ES-I3 (cell line): Measurements from ENCODE around the gene ADAMTSL4.
A peak's percentile ranks its signal among the peaks of the same experiment; 100 is the strongest.

Experiments
- H3K36me3 ChIP-seq: 2 replicates; pipeline ENCODE4 v1.6.1; 2013; ENCODE audit warnings: mild to moderate bottlenecking, low read length, control low read depth, moderate library complexity; ENCODE audit not compliant: insufficient read depth
- H3K4me1 ChIP-seq: 2 replicates; pipeline ENCODE4 v1.6.1; 2013; ENCODE audit warnings: mild to moderate bottlenecking, control low read depth, low read length; ENCODE audit not compliant: insufficient read depth
- H3K9ac ChIP-seq: 2 replicates; pipeline ENCODE4 v1.6.1; 2013; ENCODE audit warnings: low read depth, mild to moderate bottlenecking, low read length, moderate library complexity
- H3K9me3 ChIP-seq: 2 replicates; pipeline ENCODE4 v1.6.1; 2013; ENCODE audit warnings: mild to moderate bottlenecking, low read length, moderate library complexity; ENCODE audit not compliant: control insufficient read depth, insufficient read depth

The ADAMTSL4 gene

DNA sequence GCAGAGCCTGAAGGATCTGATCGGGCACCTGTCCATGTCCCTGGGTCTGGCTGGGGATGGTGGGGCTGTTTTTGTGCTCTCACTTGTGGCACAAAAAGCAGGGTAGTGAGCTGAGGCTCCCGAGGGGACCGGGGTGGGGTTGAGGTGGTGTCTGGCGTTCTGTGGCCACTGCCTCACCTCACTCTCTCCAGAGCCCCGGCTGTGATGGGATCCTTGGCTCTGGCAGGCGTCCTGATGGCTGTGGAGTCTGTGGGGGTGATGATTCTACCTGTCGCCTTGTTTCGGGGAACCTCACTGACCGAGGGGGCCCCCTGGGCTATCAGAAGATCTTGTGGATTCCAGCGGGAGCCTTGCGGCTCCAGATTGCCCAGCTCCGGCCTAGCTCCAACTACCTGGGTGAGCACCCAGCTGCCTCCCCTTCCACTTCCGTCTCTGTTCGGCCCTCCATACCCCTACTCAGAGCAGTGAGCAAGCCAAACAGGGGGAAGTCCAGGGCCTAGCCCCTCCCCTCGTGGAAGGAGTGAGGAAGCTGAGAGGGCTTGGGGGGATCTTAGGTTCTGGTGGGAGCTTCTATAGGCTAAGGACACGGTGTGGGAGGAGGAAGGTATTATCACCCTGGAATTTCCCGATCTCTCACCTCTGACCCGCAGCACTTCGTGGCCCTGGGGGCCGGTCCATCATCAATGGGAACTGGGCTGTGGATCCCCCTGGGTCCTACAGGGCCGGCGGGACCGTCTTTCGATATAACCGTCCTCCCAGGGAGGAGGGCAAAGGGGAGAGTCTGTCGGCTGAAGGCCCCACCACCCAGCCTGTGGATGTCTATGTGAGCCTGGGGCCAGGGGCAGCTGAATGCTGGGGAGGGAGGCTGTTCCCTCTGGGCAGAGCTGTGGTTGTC, 7.0 kb downstream of the ADAMTSL4 start:
- Histone ChIP-seq H3K9ac (no peak overlapping the region), H3K36me3 (peaks cover 7% of the 10 kb centered on the region; the same call in 1 of the 2 replicates), H3K4me1 (peaks cover 31% of the 10 kb centered on the region), H3K9me3 (no peaks in the 10 kb centered on the region)

DNA sequence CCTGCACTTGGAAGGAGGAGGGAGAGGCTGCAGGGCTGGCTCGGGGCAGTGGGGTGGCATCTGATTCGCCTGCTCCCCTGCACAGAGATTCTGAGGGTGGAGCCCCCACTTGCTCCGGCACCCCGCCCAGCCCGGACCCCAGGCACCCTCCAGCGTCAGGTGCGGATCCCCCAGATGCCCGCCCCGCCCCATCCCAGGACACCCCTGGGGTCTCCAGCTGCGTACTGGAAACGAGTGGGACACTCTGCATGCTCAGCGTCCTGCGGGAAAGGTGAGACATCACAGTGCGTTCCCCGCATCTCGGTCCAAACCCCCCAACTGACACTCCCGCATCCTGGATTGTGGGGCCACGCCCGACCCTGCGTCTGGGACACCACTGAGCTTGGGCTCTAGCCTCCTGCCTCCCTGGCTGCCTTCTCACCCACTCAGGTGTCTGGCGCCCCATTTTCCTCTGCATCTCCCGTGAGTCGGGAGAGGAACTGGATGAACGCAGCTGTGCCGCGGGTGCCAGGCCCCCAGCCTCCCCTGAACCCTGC, 7.9 kb downstream of the ADAMTSL4 start:
- no peaks in the 10 kb centered on the region for H3K9me3 ChIP-seq
- peaks cover 7% of the 10 kb centered on the region; the same call in 1 of the 2 replicates for H3K36me3 ChIP-seq
- no peak overlapping the region for H3K9ac ChIP-seq
- H3K4me1 ChIP-seq = peaks cover 23% of the 10 kb centered on the region

DNA sequence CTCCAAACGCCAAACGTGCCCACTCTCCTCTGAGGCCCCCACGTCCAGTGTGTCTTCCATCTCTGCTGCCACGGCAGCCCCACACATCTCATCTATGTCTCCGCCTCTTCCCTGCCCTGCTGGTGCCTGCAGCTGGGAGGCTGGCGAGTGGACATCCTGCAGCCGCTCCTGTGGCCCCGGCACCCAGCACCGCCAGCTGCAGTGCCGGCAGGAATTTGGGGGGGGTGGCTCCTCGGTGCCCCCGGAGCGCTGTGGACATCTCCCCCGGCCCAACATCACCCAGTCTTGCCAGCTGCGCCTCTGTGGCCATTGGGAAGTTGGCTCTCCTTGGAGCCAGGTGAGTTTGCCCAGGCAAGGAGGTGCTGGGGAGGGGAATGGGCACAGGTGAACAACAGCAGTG, 8.6 kb downstream of the ADAMTSL4 start:
- H3K9ac ChIP-seq = no peak overlapping the region
- H3K9me3 ChIP-seq = no peaks in the 10 kb centered on the region
- peaks cover 7% of the 10 kb centered on the region; the same call in 1 of the 2 replicates for H3K36me3 ChIP-seq
- H3K4me1 ChIP-seq = peaks cover 23% of the 10 kb centered on the region

DNA sequence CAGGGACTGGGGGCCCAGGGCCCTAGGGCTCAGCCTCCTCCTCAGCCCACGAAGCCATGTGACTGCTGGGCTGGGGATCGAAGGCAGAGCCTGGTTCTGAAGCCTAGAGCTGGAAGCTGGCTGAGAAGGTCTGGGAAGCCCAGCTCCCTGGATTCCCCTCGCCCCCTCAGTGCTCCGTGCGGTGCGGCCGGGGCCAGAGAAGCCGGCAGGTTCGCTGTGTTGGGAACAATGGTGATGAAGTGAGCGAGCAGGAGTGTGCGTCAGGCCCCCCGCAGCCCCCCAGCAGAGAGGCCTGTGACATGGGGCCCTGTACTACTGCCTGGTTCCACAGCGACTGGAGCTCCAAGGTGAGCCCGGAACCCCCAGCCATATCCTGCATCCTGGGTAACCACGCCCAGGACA, 9.1 kb downstream of the ADAMTSL4 start:
- peaks cover 27% of the 10 kb centered on the region for H3K4me1 ChIP-seq
- peaks cover 7% of the 10 kb centered on the region; the same call in 1 of the 2 replicates for H3K36me3 ChIP-seq
- no peaks in the 10 kb centered on the region for H3K9me3 ChIP-seq
- no peak overlapping the region for H3K9ac ChIP-seq

DNA sequence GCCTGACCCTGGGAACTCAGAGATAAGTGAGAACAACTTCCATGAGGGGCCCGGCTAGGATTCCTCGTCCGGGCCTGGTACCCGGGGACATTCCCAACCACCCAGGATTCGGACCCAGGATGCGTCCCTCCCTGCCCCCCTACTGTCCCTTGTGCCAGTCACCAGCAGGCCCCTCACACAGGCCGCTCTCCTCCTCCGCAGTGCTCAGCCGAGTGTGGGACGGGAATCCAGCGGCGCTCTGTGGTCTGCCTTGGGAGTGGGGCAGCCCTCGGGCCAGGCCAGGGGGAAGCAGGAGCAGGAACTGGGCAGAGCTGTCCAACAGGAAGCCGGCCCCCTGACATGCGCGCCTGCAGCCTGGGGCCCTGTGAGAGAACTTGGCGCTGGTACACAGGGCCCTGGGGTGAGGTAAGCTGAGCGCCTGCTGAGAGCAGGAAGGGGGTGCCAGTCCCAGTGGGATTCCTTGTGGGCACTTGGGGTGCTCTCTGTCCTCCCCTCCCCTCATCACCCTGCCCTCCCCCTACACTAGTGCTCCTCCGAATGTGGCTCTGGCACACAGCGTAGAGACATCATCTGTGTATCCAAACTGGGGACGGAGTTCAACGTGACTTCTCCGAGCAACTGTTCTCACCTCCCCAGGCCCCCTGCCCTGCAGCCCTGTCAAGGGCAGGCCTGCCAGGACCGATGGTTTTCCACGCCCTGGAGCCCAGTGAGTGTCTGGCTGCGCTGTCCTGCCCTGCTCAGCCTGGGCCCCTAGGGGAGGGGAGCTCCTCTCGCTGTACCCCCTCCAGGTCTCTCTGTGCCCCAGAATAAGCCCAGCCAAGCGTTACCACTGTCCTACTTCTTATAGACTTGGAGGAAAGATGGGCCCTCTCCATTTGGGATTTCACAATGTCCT, 9.8 kb downstream of the ADAMTSL4 start:
- Histone ChIP-seq H3K4me1 (peaks cover 34% of the 10 kb centered on the region), H3K9me3 (no peaks in the 10 kb centered on the region), H3K9ac (no peak overlapping the region), H3K36me3 (peaks cover 7% of the 10 kb centered on the region; the same call in 1 of the 2 replicates)

DNA sequence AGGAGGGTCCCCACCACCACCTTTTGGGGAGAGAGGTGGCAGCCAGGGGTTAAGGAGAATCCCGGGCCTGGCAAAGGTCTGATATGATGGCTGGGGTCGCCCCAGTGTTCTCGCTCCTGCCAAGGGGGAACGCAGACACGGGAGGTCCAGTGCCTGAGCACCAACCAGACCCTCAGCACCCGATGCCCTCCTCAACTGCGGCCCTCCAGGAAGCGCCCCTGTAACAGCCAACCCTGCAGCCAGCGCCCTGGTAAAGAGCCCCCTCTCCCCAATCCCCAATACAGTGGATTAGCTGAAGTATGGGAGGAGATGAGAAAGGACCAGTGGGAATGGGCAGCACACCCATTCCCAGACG, 10.4 kb downstream of the ADAMTSL4 start:
- H3K9ac ChIP-seq = no peak overlapping the region
- peaks cover 36% of the 10 kb centered on the region for H3K4me1 ChIP-seq
- no peaks in the 10 kb centered on the region for H3K9me3 ChIP-seq
- peaks cover 7% of the 10 kb centered on the region; the same call in 1 of the 2 replicates for H3K36me3 ChIP-seq

DNA sequence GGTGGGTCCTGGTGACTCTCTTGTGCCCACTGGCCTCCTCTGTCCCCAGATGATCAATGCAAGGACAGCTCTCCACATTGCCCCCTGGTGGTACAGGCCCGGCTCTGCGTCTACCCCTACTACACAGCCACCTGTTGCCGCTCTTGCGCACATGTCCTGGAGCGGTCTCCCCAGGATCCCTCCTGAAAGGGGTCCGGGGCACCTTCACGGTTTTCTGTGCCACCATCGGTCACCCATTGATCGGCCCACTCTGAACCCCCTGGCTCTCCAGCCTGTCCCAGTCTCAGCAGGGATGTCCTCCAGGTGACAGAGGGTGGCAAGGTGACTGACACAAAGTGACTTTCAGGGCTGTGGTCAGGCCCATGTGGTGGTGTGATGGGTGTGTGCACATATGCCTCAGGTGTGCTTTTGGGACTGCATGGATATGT, 10.8 kb downstream of the ADAMTSL4 start:
- Histone ChIP-seq H3K9me3 (no peaks in the 10 kb centered on the region), H3K36me3 (peaks cover 7% of the 10 kb centered on the region; the same call in 1 of the 2 replicates), H3K9ac (no peak overlapping the region), H3K4me1 (peaks cover 36% of the 10 kb centered on the region)

DNA sequence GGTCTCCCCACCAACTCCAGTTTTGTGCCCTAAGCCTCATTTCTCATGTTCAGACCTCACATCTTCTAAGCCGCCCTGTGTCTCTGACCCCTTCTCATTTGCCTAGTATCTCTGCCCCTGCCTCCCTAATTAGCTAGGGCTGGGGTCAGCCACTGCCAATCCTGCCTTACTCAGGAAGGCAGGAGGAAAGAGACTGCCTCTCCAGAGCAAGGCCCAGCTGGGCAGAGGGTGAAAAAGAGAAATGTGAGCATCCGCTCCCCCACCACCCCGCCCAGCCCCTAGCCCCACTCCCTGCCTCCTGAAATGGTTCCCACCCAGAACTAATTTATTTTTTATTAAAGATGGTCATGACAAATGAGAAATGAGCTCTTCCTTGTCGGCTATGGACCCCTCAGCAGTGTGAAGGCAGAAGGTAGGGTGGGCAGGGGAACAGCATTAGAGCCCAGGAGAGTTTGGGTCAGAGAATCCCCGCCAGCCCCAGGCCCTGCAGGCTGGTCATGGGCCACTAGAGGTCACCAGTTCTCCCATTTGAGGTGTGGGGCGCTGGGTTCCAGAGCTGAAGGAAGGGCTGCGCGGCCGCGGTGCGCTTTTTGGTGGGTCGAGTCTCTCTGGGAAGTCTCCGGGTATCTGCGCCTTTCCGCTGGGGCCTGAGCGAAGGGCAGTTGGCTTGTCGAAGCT, 11.5 kb downstream of the ADAMTSL4 start:
- Histone ChIP-seq H3K9ac (peak overlapping the region; percentile 75), H3K36me3 (peaks cover 3% of the 10 kb centered on the region; the same call in 1 of the 2 replicates), H3K4me1 (peaks cover 32% of the 10 kb centered on the region), H3K9me3 (no peaks in the 10 kb centered on the region)

DNA sequence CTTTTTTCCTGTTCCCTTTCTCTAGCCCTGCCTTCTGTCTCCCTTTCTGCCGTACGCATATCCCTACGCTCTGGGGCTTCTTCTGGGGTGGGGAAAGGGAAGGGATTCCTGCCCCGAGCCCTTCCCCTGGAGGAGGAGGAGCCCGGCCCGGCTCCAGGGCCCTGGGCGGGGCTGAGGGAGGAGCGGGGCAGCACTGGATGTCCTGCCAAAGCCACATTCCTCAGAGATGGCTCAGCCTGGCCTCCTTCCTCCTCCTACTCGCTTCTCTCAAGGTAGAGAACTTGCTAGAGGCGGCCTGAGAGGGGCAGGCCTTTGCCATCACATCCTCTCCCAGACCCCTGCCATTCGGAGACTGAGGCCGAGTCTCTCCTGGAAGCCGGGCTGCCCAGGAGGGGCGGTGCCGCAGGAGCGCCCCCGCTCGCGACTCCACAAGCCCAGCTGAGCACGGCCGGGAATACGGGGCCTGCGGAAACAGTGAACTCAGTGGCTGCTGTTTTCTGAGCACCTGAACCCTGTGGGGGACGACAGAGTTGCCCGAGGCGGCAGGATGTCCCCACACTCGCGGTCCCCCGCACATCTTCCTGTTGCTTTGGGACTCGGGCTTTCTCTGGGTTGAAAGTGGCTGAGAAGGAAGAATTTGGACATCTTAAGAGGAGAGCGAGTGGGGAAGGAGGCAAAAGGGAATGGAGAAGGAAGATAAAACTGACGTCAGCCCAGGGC, 12.2 kb downstream of the ADAMTSL4 start:
- Histone ChIP-seq H3K9ac (peak overlapping the region; percentile 75), H3K36me3 (no peaks in the 10 kb centered on the region), H3K4me1 (peaks cover 25% of the 10 kb centered on the region), H3K9me3 (no peaks in the 10 kb centered on the region)

DNA sequence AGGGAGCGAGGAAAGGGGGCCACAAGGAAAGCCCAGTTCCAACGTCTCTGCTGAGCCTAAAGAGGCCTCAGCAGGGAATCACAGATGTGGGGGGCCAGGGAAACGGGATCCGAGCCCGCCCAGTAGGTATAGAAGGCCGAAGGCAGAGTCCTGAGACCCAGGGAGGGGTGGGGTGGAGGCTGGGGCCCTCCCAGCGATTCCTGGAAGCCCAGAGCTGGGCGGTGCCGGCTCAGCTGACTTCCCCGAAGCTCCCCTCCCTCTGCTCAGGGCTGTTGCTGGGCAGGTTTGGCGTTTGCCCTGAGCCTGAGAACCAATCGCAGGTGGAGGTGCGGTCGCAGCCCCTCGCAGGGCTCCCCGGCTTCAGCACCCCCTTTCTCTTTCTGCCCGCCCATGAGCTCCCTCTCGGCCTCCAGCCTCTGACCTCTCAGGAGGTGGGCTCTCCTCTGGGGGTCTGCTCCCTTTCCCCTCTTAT, 12.8 kb downstream of the ADAMTSL4 start:
- Histone ChIP-seq H3K36me3 (no peaks in the 10 kb centered on the region), H3K9ac (peak overlapping the region; percentile 75), H3K4me1 (peaks cover 31% of the 10 kb centered on the region), H3K9me3 (no peaks in the 10 kb centered on the region)

DNA sequence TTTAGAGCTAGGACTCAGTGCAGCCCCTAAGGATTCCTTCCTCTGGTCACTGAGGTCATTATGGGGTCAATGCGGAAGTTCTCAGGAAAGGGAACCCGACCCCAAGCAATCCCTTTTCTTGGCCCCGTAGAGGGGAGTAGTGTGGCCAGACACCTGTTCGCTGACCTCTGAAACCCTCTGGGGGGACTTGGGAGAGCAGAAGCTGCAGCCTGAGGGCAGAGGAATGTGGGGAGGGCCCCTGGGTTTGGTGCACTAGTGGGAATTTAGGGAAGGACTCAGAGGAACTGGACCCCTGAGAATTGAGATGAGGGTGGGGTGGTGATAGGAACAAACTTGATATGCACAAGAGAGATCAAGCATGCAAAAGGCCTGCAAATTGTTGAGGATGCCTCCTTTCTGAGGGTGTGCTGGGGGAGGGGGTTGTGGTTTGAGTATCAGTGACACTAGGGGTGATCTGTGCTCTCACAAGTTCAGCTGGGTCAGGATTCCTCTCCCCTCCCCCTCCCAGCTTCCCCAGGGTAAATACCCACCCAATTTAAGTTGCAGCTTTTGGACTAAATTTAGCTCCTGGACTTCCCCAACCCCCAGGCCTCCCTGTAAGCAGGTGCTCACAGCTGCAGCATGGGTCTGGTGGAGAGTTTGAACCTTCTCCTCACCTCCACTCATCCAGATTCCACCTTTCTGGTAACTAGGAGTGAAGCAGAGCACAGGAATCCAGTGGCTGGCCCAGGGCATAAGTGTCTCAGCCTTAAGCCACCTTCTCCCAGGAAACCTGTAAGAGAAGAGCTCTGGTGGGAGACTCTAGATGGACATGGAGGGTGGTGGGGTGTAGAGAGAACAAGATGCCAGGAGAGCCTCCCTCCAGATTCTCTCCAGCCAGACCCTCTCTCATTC, 13.5 kb downstream of the ADAMTSL4 start:
- Histone ChIP-seq H3K9ac (peak overlapping the region; percentile 75), H3K4me1 (peaks cover 36% of the 10 kb centered on the region), H3K9me3 (no peaks in the 10 kb centered on the region), H3K36me3 (no peaks in the 10 kb centered on the region)

DNA sequence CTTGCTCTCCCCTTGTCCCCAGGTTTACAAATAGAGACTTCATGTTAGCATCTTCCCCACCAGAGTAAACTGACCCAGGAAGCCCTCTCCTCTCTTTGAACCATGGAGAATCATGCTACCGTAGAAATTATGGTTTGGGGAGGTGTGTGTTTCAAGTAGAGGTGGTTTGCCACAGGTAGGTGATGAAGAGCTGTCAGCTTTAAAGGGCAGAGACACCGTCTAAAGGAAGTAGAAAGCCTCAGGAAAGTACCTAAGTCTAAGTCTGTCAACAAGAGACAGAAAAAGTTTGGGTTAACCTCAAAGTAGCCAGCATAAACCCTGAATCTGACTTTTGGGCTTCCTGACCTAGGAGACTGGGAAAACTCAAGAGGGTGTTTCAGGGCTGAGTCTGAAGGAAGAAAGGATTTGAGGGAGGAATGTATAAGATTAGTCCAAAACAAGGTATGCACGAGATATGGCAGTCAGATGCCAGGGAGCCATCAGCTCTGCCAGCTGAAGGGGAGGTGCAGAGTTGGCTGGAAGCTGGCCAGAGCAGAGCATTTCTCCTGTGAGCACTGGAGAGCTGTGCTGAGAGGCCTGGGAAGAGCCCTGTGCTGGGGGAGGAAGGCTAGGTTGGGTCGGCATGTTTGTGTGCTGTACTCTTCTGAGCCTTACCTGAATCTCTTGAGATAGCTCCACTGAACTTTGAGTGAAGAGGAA, 14.3 kb downstream of the ADAMTSL4 start:
- H3K4me1 ChIP-seq = peaks cover 38% of the 10 kb centered on the region
- no peaks in the 10 kb centered on the region for H3K9me3 ChIP-seq
- no peak overlapping the region for H3K9ac ChIP-seq
- no peaks in the 10 kb centered on the region for H3K36me3 ChIP-seq
